RWPE2 (cell line): Measurements from ENCODE around the gene VWA5B2.

ENCODE experiments used
- ATAC-seq: fragments of 200-7000 bp; cut with Tn5 transposase; 3 replicates; pipeline ENCODE4 v1.9.1; 2021; ENCODE audit warnings: low read depth
- DNase-seq: peaks from one replicate; pipeline ENCODE4 v3.0.0-alpha.2; 2020; ENCODE audit warnings: low spot score
- H3K27ac ChIP-seq: fragments of 450-650 bp; 2 replicates; pipeline ENCODE4 v1.5.1; 2017; ENCODE audit warnings: mild to moderate bottlenecking; ENCODE audit not compliant: poor library complexity, severe bottlenecking
- H3K27me3 ChIP-seq: fragments of 250-450 bp; sonication (Bioruptor Pico); 2 replicates; pipeline ENCODE4 v1.5.1; 2021; ENCODE audit warnings: mild to moderate bottlenecking, moderate library complexity; ENCODE audit not compliant: insufficient read depth, poor library complexity, severe bottlenecking
- H3K36me3 ChIP-seq: fragments of 250-450 bp; sonication (Bioruptor Pico); 2 replicates; pipeline ENCODE4 v1.5.1; 2020; ENCODE audit warnings: low read depth, mild to moderate bottlenecking, moderate library complexity
- H3K4me1 ChIP-seq: fragments of 250-450 bp; sonication (Bioruptor Pico); 2 replicates; pipeline ENCODE4 v1.5.1; 2021; ENCODE audit warnings: mild to moderate bottlenecking, moderate library complexity; ENCODE audit not compliant: insufficient read depth, poor library complexity, severe bottlenecking
- H3K4me3 ChIP-seq: fragments of 250-450 bp; sonication (Bioruptor Pico); 2 replicates; pipeline ENCODE4 v1.5.1; 2021; ENCODE audit warnings: mild to moderate bottlenecking, moderate library complexity; ENCODE audit not compliant: severe bottlenecking
- H3K9me3 ChIP-seq: fragments of 250-450 bp; sonication (Bioruptor Pico); 2 replicates; pipeline ENCODE4 v1.5.1; 2021; ENCODE audit warnings: mild to moderate bottlenecking, moderate library complexity; ENCODE audit not compliant: severe bottlenecking
- TF ChIP-seq, protein P1 (sequence below): fragments of 450-650 bp; IDR thresholded peaks from one replicate; pipeline ENCODE4 v1.5.1; 2017; ENCODE audit warnings: mild to moderate bottlenecking, moderate library complexity; ENCODE audit not compliant: poor library complexity, severe bottlenecking

VWA5B2 gene

DNA sequence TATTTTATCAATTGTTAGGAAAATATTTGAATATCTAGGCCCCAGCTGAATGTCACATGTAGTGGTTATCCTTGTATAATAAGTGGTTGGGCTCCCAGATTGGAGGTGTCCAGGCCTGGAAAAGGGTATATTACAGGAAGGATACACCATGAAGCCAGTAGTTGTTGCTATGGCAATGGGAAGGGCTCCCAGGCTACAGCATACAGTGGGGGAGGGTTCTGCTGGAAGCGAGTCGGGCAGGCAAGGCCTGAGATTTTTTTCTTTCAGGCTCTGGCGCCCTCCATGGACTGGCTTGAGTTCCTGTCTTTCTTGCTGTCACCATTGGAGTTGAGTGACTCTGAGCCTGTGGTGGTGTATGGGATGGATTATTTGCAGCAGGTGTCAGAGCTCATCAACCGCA, 55.3 kb downstream of the VWA5B2 start:
- Histone ChIP-seq H3K27ac (no peak overlapping the region), H3K9me3 (no peaks in the 10 kb centered on the region), H3K4me1 (no peaks in the 10 kb centered on the region), H3K4me3 (no peak overlapping the region), H3K27me3 (no peaks in the 10 kb centered on the region), H3K36me3 (no peaks in the 10 kb centered on the region)
- ATAC-seq (peak; percentile 58; the same call in 2 of the 3 replicates), DNase-seq (no peak)
- TF ChIP-seq, protein P1, sequence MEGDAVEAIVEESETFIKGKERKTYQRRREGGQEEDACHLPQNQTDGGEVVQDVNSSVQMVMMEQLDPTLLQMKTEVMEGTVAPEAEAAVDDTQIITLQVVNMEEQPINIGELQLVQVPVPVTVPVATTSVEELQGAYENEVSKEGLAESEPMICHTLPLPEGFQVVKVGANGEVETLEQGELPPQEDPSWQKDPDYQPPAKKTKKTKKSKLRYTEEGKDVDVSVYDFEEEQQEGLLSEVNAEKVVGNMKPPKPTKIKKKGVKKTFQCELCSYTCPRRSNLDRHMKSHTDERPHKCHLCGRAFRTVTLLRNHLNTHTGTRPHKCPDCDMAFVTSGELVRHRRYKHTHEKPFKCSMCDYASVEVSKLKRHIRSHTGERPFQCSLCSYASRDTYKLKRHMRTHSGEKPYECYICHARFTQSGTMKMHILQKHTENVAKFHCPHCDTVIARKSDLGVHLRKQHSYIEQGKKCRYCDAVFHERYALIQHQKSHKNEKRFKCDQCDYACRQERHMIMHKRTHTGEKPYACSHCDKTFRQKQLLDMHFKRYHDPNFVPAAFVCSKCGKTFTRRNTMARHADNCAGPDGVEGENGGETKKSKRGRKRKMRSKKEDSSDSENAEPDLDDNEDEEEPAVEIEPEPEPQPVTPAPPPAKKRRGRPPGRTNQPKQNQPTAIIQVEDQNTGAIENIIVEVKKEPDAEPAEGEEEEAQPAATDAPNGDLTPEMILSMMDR: peak; percentile 29

DNA sequence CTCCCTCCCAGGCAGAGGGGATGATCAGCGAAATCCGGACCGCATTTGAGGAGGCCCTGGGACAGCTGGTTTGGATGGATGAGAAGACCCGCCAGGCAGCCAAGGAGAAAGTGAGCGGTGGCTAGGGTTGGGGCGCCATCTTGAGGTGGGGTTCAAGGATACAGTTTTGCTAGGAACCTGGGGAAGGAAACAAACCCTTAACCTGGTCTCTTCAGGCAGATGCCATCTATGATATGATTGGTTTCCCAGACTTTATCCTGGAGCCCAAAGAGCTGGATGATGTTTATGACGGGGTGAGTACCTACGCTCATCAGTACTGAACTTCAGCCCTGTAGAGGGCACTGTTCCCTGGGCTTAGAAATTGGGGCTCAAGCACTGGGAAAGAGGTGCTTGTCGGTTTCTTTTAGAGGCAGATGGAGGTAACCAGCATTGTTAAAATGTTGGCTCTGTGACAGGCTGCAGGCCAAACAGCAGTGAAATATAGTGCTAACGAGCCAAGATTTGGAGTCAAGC, 60.1 kb downstream of the VWA5B2 start:
- Histone ChIP-seq H3K36me3 (no peaks in the 10 kb centered on the region), H3K27me3 (no peaks in the 10 kb centered on the region), H3K4me3 (no peak overlapping the region), H3K4me1 (no peaks in the 10 kb centered on the region), H3K9me3 (no peaks in the 10 kb centered on the region), H3K27ac (no peak overlapping the region)
- DNase-seq (no peak), ATAC-seq (peak; percentile 73)
- TF ChIP-seq, protein P1: peak; percentile 83

DNA sequence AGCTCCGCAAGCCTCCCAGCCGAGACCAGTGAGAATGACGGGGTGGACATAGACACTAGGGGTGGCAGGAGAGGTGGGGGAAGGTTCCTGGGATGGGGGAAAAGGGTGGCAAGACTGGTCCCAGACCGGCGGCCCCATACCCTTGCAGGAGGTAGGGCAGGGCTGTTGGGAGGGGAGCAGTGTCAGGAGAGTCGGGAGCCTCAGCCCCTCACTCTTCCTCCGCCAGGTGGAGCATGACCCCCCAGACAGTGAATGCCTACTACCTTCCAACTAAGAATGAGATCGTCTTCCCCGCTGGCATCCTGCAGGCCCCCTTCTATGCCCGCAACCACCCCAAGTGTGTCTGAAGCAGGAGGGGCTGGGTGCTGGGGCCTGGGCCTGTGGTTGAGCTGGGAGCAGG, 60.9 kb downstream of the VWA5B2 start:
- TF ChIP-seq, protein P1: no peak
- Histone ChIP-seq H3K36me3 (no peaks in the 10 kb centered on the region), H3K27ac (no peak overlapping the region), H3K4me1 (no peaks in the 10 kb centered on the region), H3K4me3 (no peak overlapping the region), H3K9me3 (no peaks in the 10 kb centered on the region), H3K27me3 (no peaks in the 10 kb centered on the region)
- ATAC-seq (no peak), DNase-seq (no peak)

DNA sequence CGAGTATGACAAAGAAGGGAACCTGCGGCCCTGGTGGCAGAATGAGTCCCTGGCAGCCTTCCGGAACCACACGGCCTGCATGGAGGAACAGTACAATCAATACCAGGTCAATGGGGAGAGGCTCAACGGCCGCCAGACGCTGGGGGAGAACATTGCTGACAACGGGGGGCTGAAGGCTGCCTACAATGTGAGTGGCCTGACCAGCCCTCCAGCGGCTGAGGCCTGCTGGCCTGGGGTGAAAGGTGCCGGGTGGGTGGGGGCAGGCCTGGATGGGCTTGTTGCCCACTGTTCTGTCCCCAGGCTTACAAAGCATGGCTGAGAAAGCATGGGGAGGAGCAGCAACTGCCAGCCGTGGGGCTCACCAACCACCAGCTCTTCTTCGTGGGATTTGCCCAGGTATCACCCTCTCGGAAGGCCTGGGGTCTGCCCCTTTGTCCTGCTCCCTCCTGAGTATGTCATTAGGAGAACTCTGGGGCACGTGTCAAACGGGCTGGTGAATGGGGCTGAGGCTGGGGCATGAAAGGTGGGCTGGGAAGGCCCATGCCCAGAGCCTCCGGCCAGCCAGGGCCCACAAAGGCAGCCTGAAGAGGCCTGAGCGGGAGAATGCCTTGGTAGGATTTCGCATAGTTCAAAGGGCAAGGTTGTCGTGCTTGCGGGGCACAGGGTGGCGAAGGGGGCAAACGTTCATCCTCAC, 61.8 kb downstream of the VWA5B2 start:
- no peaks in the 10 kb centered on the region for H3K36me3 ChIP-seq
- H3K4me1 ChIP-seq: no peaks in the 10 kb centered on the region
- no peaks in the 10 kb centered on the region for H3K9me3 ChIP-seq
- TF ChIP-seq, protein P1: no peak
- no peak overlapping the region for H3K4me3 ChIP-seq
- DNase-seq (no peak), ATAC-seq (no peak)
- no peaks in the 10 kb centered on the region for H3K27me3 ChIP-seq
- no peak overlapping the region for H3K27ac ChIP-seq
